NCI-H460 (cell line): ENCODE results near the gene ANKRD39. TPM values are rescaled to one million over a fixed set of nuclear protein-coding genes. Genes with fewer than 3 reads are reported as not detected.

Experiments used
- small RNA-seq, 2 experiments: library from RNA; depleted of rRNA; stranded (forward); fragments of <200 nt; gene quantifications; one replicate each; pipeline ENCODE3, GENCODE V24; 2014
- total RNA-seq: library from RNA; depleted of rRNA; stranded (reverse); fragments of >200 nt; shearing (Covaris generic); gene quantifications from 2 replicates; pipeline ENCODE4 v1.2.3, GENCODE V29; 2014; rRNA removed

The ANKRD39 gene
- total RNA-seq, 1 experiment from 2014 or later: 15.1 TPM

Small RNAs within 50 kb of the gene (small RNA-seq; reads per million reads assigned to genes)
- gene MIR3127: 0.02 to 0.12 reads per million in 2 experiments

Other genes with a start within 250 kb of the ANKRD39 start
- 25.1 and 30.5 TPM in 2 replicates for gene KANSL3, start 219.7 kb downstream of the ANKRD39 start, total RNA-seq
- gene FER1L5, start 215.3 kb downstream of the ANKRD39 start, total RNA-seq: not detected in 2 replicates
- gene LMAN2L, start 118.0 kb downstream of the ANKRD39 start, total RNA-seq: 13.2 and 14.3 TPM in 2 replicates
- gene CNNM4, start 97.1 kb downstream of the ANKRD39 start, total RNA-seq: 7.6 and 9.1 TPM in 2 replicates
- 8.3 and 10.5 TPM in 2 replicates for gene CNNM3, start 41.7 kb downstream of the ANKRD39 start, total RNA-seq
- gene ANKRD23, start 14.0 kb downstream of the ANKRD39 start, total RNA-seq: 4.6 and 5.3 TPM in 2 replicates
- gene SEMA4C, start 12.1 kb upstream of the ANKRD39 start, total RNA-seq: 19.9 and 21.1 TPM in 2 replicates
- not detected in 2 replicates for gene FAM178B, start 128.6 kb upstream of the ANKRD39 start, total RNA-seq
- 27.4 and 27.8 TPM in 2 replicates for gene FAHD2B, start 236.9 kb upstream of the ANKRD39 start, total RNA-seq